ENCODE measurements around the gene SPSB2.

SPSB2 gene

GRCh38 chr12:6832125-6832524 lies 41.0 kb downstream of the SPSB2 start:
- DNase-seq (ENCODE audit: low read depth in 2 of 2), result no peak

GRCh38 chr12:6831450-6831995 lies 41.6 kb downstream of the SPSB2 start:
- DNase-seq (ENCODE audit: low read depth in 2 of 2), result no peak

- DNase-seq (ENCODE audit: low read depth in 2 of 2), result no peak
Observed at GRCh38 chr12:6830999-6831398, 42.1 kb downstream of the SPSB2 start.

GRCh38 chr12:6830286-6830890 lies 42.7 kb downstream of the SPSB2 start:
- no peak for DNase-seq (ENCODE audit: low read depth in 2 of 2)

- no peak for DNase-seq (ENCODE audit: low read depth in 2 of 2)
Observed at GRCh38 chr12:6829536-6830220, 43.4 kb downstream of the SPSB2 start.

GRCh38 chr12:6828781-6829535 lies 44.1 kb downstream of the SPSB2 start:
- DNase-seq (ENCODE audit: low read depth in 2 of 2), result no peak

- no peak for DNase-seq (ENCODE audit: low read depth in 2 of 2)
Observed at GRCh38 chr12:6827982-6828780, 44.9 kb downstream of the SPSB2 start, which contains the start of gene P3H3. Gene P3H3, plus strand, starts transcription at chr12:6828407. Its CDS starts 34 bp downstream, at chr12:6828441.

GRCh38 chr12:6827437-6827911 lies 45.6 kb downstream of the SPSB2 start:
- no peak for DNase-seq (ENCODE audit: low read depth in 2 of 2)

GRCh38 chr12:6826734-6827436 lies 46.2 kb downstream of the SPSB2 start:
- no peak for DNase-seq (ENCODE audit: low read depth in 2 of 2)

- DNase-seq (ENCODE audit: low read depth in 2 of 2), result no peak
Observed at GRCh38 chr12:6826125-6826733, 46.9 kb downstream of the SPSB2 start.

GRCh38 chr12:6825398-6826124 lies 47.5 kb downstream of the SPSB2 start:
- DNase-seq (ENCODE audit: low read depth in 2 of 2), result peak; percentile 29 to 60

GRCh38 chr12:6824901-6825381 lies 48.2 kb downstream of the SPSB2 start:
- no peak for DNase-seq (ENCODE audit: low read depth in 2 of 2)

- no peak for DNase-seq (ENCODE audit: low read depth in 2 of 2)
Observed at GRCh38 chr12:6824085-6824775, 48.9 kb downstream of the SPSB2 start.

- no peak for DNase-seq (ENCODE audit: low read depth in 2 of 2)
Observed at GRCh38 chr12:6823182-6824084, 49.7 kb downstream of the SPSB2 start.

GRCh38 chr12:6822426-6823135 lies 50.5 kb downstream of the SPSB2 start:
- DNase-seq (ENCODE audit: low read depth in 2 of 2), result no peak

GRCh38 chr12:6821591-6822425 lies 51.3 kb downstream of the SPSB2 start, which contains the start of gene GPR162:
Gene GPR162, plus strand, starts transcription at chr12:6821821. Its CDS starts 2,078 bp downstream, at chr12:6823899.
- no peak for DNase-seq (ENCODE audit: low read depth in 2 of 2)
